ENCODE data around the gene KRTAP29-1. TPM values are rescaled to one million over a fixed set of nuclear protein-coding genes. Genes with fewer than 3 reads are reported as not detected.

The KRTAP29-1 gene
- total RNA-seq, 1 experiment from 2014 or later = not detected

DNA sequence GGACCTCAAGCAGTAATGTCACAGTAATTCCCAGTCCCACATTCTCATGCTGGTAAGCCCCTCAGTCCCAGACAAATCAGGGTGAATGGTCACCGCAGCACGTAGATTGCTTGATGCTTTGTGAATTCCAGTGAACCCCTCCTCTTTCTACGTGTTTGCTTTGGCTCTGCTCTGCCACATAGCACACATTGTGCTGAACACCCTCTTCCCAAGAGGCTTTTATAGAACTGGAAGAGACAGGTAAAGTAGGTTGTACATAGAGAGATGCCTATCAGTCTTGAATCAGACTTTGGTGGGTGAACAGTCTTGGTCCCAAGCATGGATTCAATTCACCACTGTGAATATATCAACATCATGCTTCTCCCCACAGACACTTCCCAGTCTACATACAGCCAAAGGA is 38.1 kb downstream of the KRTAP29-1 start:
- H3K9ac ChIP-seq (ENCODE audit: extremely low read depth, insufficient read length, low read length) = no peak overlapping the region
- H4K5ac ChIP-seq (ENCODE audit: insufficient read length, low read depth, low read length) = no peak overlapping the region
- no peak overlapping the region for H3K27ac Mint-ChIP-seq
- no peak overlapping the region for H3K4me2 ChIP-seq (ENCODE audit: insufficient read depth, insufficient read length, low read length)
- H3K4ac ChIP-seq (ENCODE audit: low read depth, low read length) = no peak overlapping the region
- TF ChIP-seq, protein P1, sequence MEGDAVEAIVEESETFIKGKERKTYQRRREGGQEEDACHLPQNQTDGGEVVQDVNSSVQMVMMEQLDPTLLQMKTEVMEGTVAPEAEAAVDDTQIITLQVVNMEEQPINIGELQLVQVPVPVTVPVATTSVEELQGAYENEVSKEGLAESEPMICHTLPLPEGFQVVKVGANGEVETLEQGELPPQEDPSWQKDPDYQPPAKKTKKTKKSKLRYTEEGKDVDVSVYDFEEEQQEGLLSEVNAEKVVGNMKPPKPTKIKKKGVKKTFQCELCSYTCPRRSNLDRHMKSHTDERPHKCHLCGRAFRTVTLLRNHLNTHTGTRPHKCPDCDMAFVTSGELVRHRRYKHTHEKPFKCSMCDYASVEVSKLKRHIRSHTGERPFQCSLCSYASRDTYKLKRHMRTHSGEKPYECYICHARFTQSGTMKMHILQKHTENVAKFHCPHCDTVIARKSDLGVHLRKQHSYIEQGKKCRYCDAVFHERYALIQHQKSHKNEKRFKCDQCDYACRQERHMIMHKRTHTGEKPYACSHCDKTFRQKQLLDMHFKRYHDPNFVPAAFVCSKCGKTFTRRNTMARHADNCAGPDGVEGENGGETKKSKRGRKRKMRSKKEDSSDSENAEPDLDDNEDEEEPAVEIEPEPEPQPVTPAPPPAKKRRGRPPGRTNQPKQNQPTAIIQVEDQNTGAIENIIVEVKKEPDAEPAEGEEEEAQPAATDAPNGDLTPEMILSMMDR (conservative IDR thresholded peaks at IDR 0.05) = no peak
- no peak overlapping the region for H2AFZ ChIP-seq (ENCODE audit: low read length)
- no peak overlapping the region for H3K56ac ChIP-seq (ENCODE audit: insufficient read length, low read depth, low read length)
- no peaks in the 10 kb centered on the region for H4K20me1 ChIP-seq (ENCODE audit: control insufficient read depth, insufficient read depth, insufficient read length)
- H2BK20ac ChIP-seq (ENCODE audit: low read depth, low read length, poor library complexity, severe bottlenecking) = no peak overlapping the region
- H3K4me1 ChIP-seq (ENCODE audit: insufficient read depth, low read length) = no peaks in the 10 kb centered on the region
- no peak overlapping the region for H3K14ac ChIP-seq (ENCODE audit: insufficient read depth, low read length)
- H3K27me3 Mint-ChIP-seq (ENCODE audit: low read depth) = peaks cover 8% of the 10 kb centered on the region
- H4K91ac ChIP-seq (ENCODE audit: insufficient read length, low read depth, low read length) = no peak overlapping the region
- no peaks in the 10 kb centered on the region for H3K23me2 ChIP-seq (ENCODE audit: insufficient read length, low read depth, low read length, poor library complexity, severe bottlenecking)
- no peaks in the 10 kb centered on the region for H3K9me3 Mint-ChIP-seq
- H3K4me1 Mint-ChIP-seq = no peaks in the 10 kb centered on the region; a peak in 1 of 4 replicates
- H3T11ph ChIP-seq (ENCODE audit: low read length) = no peak overlapping the region
- H3K79me1 ChIP-seq (ENCODE audit: insufficient read depth, low read depth, low read length, poor library complexity, severe bottlenecking) = no peaks in the 10 kb centered on the region
- H3K27ac ChIP-seq (ENCODE audit: insufficient read length, low read depth, low read length) = no peak overlapping the region
- no peak overlapping the region for H3K23ac ChIP-seq (ENCODE audit: insufficient read length, low read depth, low read length)
- no peak overlapping the region for H2BK12ac ChIP-seq (ENCODE audit: insufficient read length, low read depth, low read length)
- no peak overlapping the region for H3K18ac ChIP-seq (ENCODE audit: insufficient read length, low read depth, low read length)
- DNase-seq = no peak
- H3K4me3 Mint-ChIP-seq = no peak overlapping the region
- no peak overlapping the region for H4K8ac ChIP-seq (replicated peaks; ENCODE audit: insufficient read length, low read depth, low read length)
- H3K36me3 Mint-ChIP-seq (ENCODE audit: insufficient read depth in 1 of 3, low read depth in 3 of 3) = no peaks in the 10 kb centered on the region
- no peak overlapping the region for H2BK15ac ChIP-seq (ENCODE audit: low read depth, low read length)
- no CpG with 5 or more reads among the region's 3 CpGs for WGBS (ENCODE audit: extremely low coverage, insufficient read length, low lambda C conversion rate)
- no peaks in the 10 kb centered on the region for H3K79me2 ChIP-seq (ENCODE audit: insufficient read depth, low read length)
- H2BK120ac ChIP-seq (ENCODE audit: low read depth, low read length, poor library complexity, severe bottlenecking) = no peak overlapping the region
- H2AK5ac ChIP-seq (ENCODE audit: insufficient read length, low read length) = no peak overlapping the region
- no peak overlapping the region for H2BK5ac ChIP-seq (ENCODE audit: insufficient read length, low read length)
- no peaks in the 10 kb centered on the region for H3K27me3 ChIP-seq (ENCODE audit: insufficient read depth, low read length)
- no peaks in the 10 kb centered on the region for H3K9me3 ChIP-seq (ENCODE audit: control insufficient read depth, low read depth, low read length)
